ENCODE results near the gene LSR. TPM values are rescaled to one million over a fixed set of nuclear protein-coding genes. Genes with fewer than 3 reads are reported as not detected.

The LSR gene
- total and polyA plus RNA-seq, 2 of the 4 experiments (the other 2 are of a cell fraction), result 0.18 to 0.44 TPM

- intact Hi-C loops (cut with micrococcal nuclease) (no loop called here), dilution Hi-C loops (cut with HindIII; ENCODE audit: low sequenced_read_pairs, unreplicated experiment) (no loop called here), in situ Hi-C loops (cut with MboI; ENCODE audit: low sequenced_read_pairs) (no loop called here)
- 97% methylated on average over 6 of the region's 16 CpGs; no CpG with 5 or more reads in 1 of the 2 experiments for WGBS, 2 experiments (ENCODE audit: extremely low coverage in 2 of 2, insufficient read length in 1 of 2)
- no peak overlapping the region for H4K91ac ChIP-seq (ENCODE audit: insufficient read depth, low read depth, low read length)
- no peaks in the 10 kb centered on the region for H3K9me3 ChIP-seq (ENCODE audit: control insufficient read depth, insufficient read depth, low read length)
- H3K36me3 ChIP-seq (ENCODE audit: control insufficient read depth, insufficient read depth, low read length), result peaks cover 47% of the 10 kb centered on the region
- POLR2A ChIA-PET (ENCODE audit: unreplicated experiment), result no interaction called here
- H2AK5ac ChIP-seq (ENCODE audit: low read depth, low read length), result no peak overlapping the region
- no peaks in the 10 kb centered on the region for H3K27me3 ChIP-seq (ENCODE audit: control insufficient read depth, insufficient read depth, low read length)
- H2BK5ac ChIP-seq (ENCODE audit: low read depth, low read length, poor library complexity, severe bottlenecking), result no peak overlapping the region
- no peak overlapping the region for H3K14ac ChIP-seq (replicated peaks; ENCODE audit: low read depth, low read length)
- no peak overlapping the region for H3K18ac ChIP-seq (ENCODE audit: low read depth, low read length)
- H3K9me1 ChIP-seq (ENCODE audit: insufficient read depth, low read length), result no peaks in the 10 kb centered on the region
- no peak overlapping the region for H2BK120ac ChIP-seq (ENCODE audit: low read depth, low read length)
- no peak overlapping the region for H2AFZ ChIP-seq (replicated peaks; ENCODE audit: low read length, poor library complexity)
- H3K4me2 ChIP-seq (ENCODE audit: low read depth, low read length), result no peak overlapping the region
- no peak overlapping the region for H3K4me3 ChIP-seq (ENCODE audit: insufficient read depth, low read depth, low read length)
- peaks cover 14 to 35% of the 10 kb centered on the region in 2 experiments for H3K79me1 ChIP-seq (ENCODE audit: low read depth in 1 of 2, low read length in 2 of 2)
- no peak overlapping the region for H4K5ac ChIP-seq (ENCODE audit: low read depth, low read length)
- no peak overlapping the region for H3K9ac ChIP-seq (ENCODE audit: low read depth, low read length)
- TF ChIP-seq RAD21 (IDR thresholded peaks at IDR 0.05; ENCODE audit: low read length) (no peak), CTCF (conservative IDR thresholded peaks at IDR 0.05; ENCODE audit: low read depth, low read length) (no peak)
- no peak overlapping the region for H3K27ac ChIP-seq (ENCODE audit: insufficient read depth, low read length)
- no TSS peak for BruUV-seq (replicated peaks)
- no peak overlapping the region for H3K23ac ChIP-seq (ENCODE audit: low read depth, low read length)
- no peak overlapping the region for H2BK15ac ChIP-seq (ENCODE audit: low read depth, low read length)
- H2AK9ac ChIP-seq (replicated peaks; ENCODE audit: low read depth, low read length, poor library complexity), result peak overlapping the region; percentile 63
- DNase-seq, result no peak
- ATAC-seq (ENCODE audit: low read depth), result no peak
- no peak overlapping the region for H2BK20ac ChIP-seq (ENCODE audit: low read depth, low read length)
- no peak overlapping the region for H3K4ac ChIP-seq (ENCODE audit: low read depth, low read length)
- no peak overlapping the region for H3K56ac ChIP-seq (ENCODE audit: extremely low read depth, insufficient read depth, low read length)
- CTCF ChIA-PET, result no interaction called here
- no peaks in the 10 kb centered on the region for H4K20me1 ChIP-seq (ENCODE audit: insufficient read depth, low read length)
- no peaks in the 10 kb centered on the region for H3K4me1 ChIP-seq (ENCODE audit: control insufficient read depth, insufficient read depth, low read length)
- H4K8ac ChIP-seq (ENCODE audit: low read depth in 2 of 2, low read length in 2 of 2), result no peak overlapping the region
Observed at GRCh38 chr19:35272122-35272719, 23.4 kb downstream of the LSR start.

Data from IMR-90 (cell line).